Fibroblast of lung (primary cell): ENCODE measurements around the gene LRR1. TPM values are rescaled to one million over a fixed set of nuclear protein-coding genes. Genes with fewer than 3 reads are reported as not detected.

Experiments
- DNase-seq, 2 donors: peaks; one replicate each; pipeline versions ENCODE4 v3.0.0 to v3.0.0-alpha.2; 2010; ENCODE audit warnings: low read depth in 2 of 2
- H2AFZ ChIP-seq: 2 replicates; pipeline ENCODE4 v1.5.1; 2012; ENCODE audit warnings: low read length, control low read depth, inconsistent platforms
- H3K27ac ChIP-seq: 2 replicates; pipeline ENCODE4 v1.5.1; 2011; ENCODE audit warnings: low read length, control low read depth; ENCODE audit not compliant: insufficient read depth
- H3K27me3 ChIP-seq: 2 replicates; pipeline ENCODE4 v1.5.1; 2011; ENCODE audit warnings: mild to moderate bottlenecking, low read length; ENCODE audit not compliant: control insufficient read depth, insufficient read depth
- H3K36me3 ChIP-seq: 2 replicates; pipeline ENCODE4 v1.5.1; 2011; ENCODE audit warnings: low read length; ENCODE audit not compliant: control insufficient read depth, insufficient read depth
- H3K4me1 ChIP-seq: 2 replicates; pipeline ENCODE4 v1.5.1; 2011; ENCODE audit warnings: low read length; ENCODE audit not compliant: control insufficient read depth, insufficient read depth; ENCODE audit errors: extremely low read depth
- H3K4me2 ChIP-seq: 2 replicates; pipeline ENCODE4 v1.5.1; 2011; ENCODE audit warnings: low read length, control low read depth; ENCODE audit not compliant: insufficient read depth; ENCODE audit errors: extremely low read depth
- H3K4me3 ChIP-seq, 4 experiments: fragments of 200-600 bp in 1 of 4; sonication (generic) in 1 of 4; replicated peaks in 1 of 4; 2 replicates each; pipeline ENCODE4 v1.5.1; 2011 to 2016; ENCODE audit warnings: low read length in 4 of 4, low read depth in 3 of 4, mild to moderate bottlenecking in 3 of 4, control low read depth in 2 of 4, inconsistent platforms in 1 of 4, mixed read lengths in 1 of 4; ENCODE audit not compliant: insufficient read depth in 1 of 4; ENCODE audit errors: control extremely low read depth in 1 of 4
- H3K79me2 ChIP-seq: 2 replicates; pipeline ENCODE4 v1.5.1; 2012; ENCODE audit warnings: mild to moderate bottlenecking, low read length, inconsistent platforms; ENCODE audit not compliant: control insufficient read depth, insufficient read depth
- H3K9ac ChIP-seq: 2 replicates; pipeline ENCODE4 v1.5.1; 2011; ENCODE audit warnings: mild to moderate bottlenecking, low read length, control low read depth; ENCODE audit not compliant: insufficient read depth
- H3K9me3 ChIP-seq: 2 replicates; pipeline ENCODE4 v1.5.1; 2012; ENCODE audit warnings: low read depth, low read length; ENCODE audit not compliant: control insufficient read depth, insufficient read depth
- H4K20me1 ChIP-seq: 2 replicates; pipeline ENCODE4 v1.5.1; 2011; ENCODE audit warnings: low read length; ENCODE audit not compliant: control insufficient read depth, insufficient read depth; ENCODE audit errors: extremely low read depth
- CTCF ChIP-seq, 2 donors: IDR thresholded peaks in 1 of 2; conservative IDR thresholded peaks in 1 of 2; 1 replicate in 1 of 2; 2 replicates in 1 of 2; pipeline ENCODE4 v1.5.1; 2011 to 2012; ENCODE audit warnings: low read length in 2 of 2, control low read depth in 1 of 2, inconsistent platforms in 1 of 2, low read depth in 1 of 2, mild to moderate bottlenecking in 1 of 2
- EZH2 ChIP-seq: IDR thresholded peaks from 2 replicates; pipeline ENCODE4 v1.5.1; 2012; ENCODE audit warnings: low read length, control low read depth, mild to moderate bottlenecking; ENCODE audit errors: missing control alignments
- polyA plus RNA-seq, 2 donors: library from polyadenylated mRNA; depleted of rRNA in 1 of 2; stranded (reverse) in 1 of 2; unstranded in 1 of 2; fragments of >200 nt; gene quantifications; 2 replicates each; pipeline ENCODE4 v1.2.1, GENCODE V29; 2011 to 2012; ENCODE audit warnings: missing spikeins in 1 of 2
- total RNA-seq: library from RNA; depleted of rRNA; stranded (reverse); fragments of >200 nt; gene quantifications from 2 replicates; pipeline ENCODE4 v1.2.1, GENCODE V29; 2014

Gene LRR1
- total and polyA plus RNA-seq, 2 donors (not counting 1 experiment from before 2014, with no cell fraction given) = 10.7 to 10.9 TPM

- H3K4me3 ChIP-seq = no peak overlapping the region
- H3K9me3 ChIP-seq = no peaks in the 10 kb centered on the region
- H3K79me2 ChIP-seq = no peaks in the 10 kb centered on the region
- no peak overlapping the region for H3K9ac ChIP-seq
- no peaks in the 10 kb centered on the region for H3K4me1 ChIP-seq
- no peak overlapping the region for H3K27ac ChIP-seq
- no peaks in the 10 kb centered on the region for H3K27me3 ChIP-seq
- no peaks in the 10 kb centered on the region for H4K20me1 ChIP-seq
- TF ChIP-seq CTCF (conservative IDR thresholded peaks at IDR 0.05 in 1 of 2, IDR thresholded peaks at IDR 0.05 in 1 of 2; ENCODE audit: low read depth in 1 of 2, low read length in 2 of 2) (no peak), EZH2 (no peak)
- no peaks in the 10 kb centered on the region for H3K36me3 ChIP-seq
- no peak overlapping the region for H2AFZ ChIP-seq
- no peak overlapping the region for H3K4me2 ChIP-seq
- no peak for DNase-seq
Measured at GRCh38 chr14:49569281-49569680, 29.5 kb upstream of the LRR1 start.

- no peaks in the 10 kb centered on the region for H3K79me2 ChIP-seq
- H3K4me3 ChIP-seq = no peak overlapping the region
- H2AFZ ChIP-seq = no peak overlapping the region
- TF ChIP-seq CTCF (conservative IDR thresholded peaks at IDR 0.05 in 1 of 2, IDR thresholded peaks at IDR 0.05 in 1 of 2; ENCODE audit: low read depth in 1 of 2, low read length in 2 of 2) (no peak), EZH2 (no peak)
- no peaks in the 10 kb centered on the region for H3K9me3 ChIP-seq
- peaks cover 2% of the 10 kb centered on the region for H3K36me3 ChIP-seq
- H4K20me1 ChIP-seq = no peaks in the 10 kb centered on the region
- no peak overlapping the region for H3K4me2 ChIP-seq
- no peaks in the 10 kb centered on the region for H3K4me1 ChIP-seq
- H3K27me3 ChIP-seq = no peaks in the 10 kb centered on the region
- no peak for DNase-seq
- no peak overlapping the region for H3K27ac ChIP-seq
- no peak overlapping the region for H3K9ac ChIP-seq
Measured at GRCh38 chr14:49574038-49574437, 24.7 kb upstream of the LRR1 start.

- H3K79me2 ChIP-seq = peaks cover 24% of the 10 kb centered on the region
- no peak overlapping the region for H3K4me2 ChIP-seq
- peaks cover 6% of the 10 kb centered on the region for H3K36me3 ChIP-seq
- no peaks in the 10 kb centered on the region for H3K9me3 ChIP-seq
- H3K9ac ChIP-seq = no peak overlapping the region
- no peak for DNase-seq
- no peaks in the 10 kb centered on the region for H4K20me1 ChIP-seq
- no peaks in the 10 kb centered on the region for H3K4me1 ChIP-seq
- no peaks in the 10 kb centered on the region for H3K27me3 ChIP-seq
- TF ChIP-seq CTCF (conservative IDR thresholded peaks at IDR 0.05 in 1 of 2, IDR thresholded peaks at IDR 0.05 in 1 of 2; ENCODE audit: low read depth in 1 of 2, low read length in 2 of 2) (no peak), EZH2 (no peak)
- no peak overlapping the region for H2AFZ ChIP-seq
- no peak overlapping the region for H3K4me3 ChIP-seq
- H3K27ac ChIP-seq = no peak overlapping the region
Measured at GRCh38 chr14:49578141-49578540, 20.6 kb upstream of the LRR1 start.
